ELR (cell line): ENCODE measurements around the gene GOLGA5.
A peak's percentile ranks its signal among the peaks of the same experiment; 100 is the strongest.
"Not testable (repeated sequence)": the region's sequence is repeated elsewhere in the genome, so short reads cannot be mapped to it uniquely, and the experiment has no call there.

ENCODE experiments used
- DNase-seq: peaks from one replicate; pipeline ENCODE4 v3.0.0-alpha.2; 2015; ENCODE audit warnings: low read depth

The GOLGA5 gene, protein sequence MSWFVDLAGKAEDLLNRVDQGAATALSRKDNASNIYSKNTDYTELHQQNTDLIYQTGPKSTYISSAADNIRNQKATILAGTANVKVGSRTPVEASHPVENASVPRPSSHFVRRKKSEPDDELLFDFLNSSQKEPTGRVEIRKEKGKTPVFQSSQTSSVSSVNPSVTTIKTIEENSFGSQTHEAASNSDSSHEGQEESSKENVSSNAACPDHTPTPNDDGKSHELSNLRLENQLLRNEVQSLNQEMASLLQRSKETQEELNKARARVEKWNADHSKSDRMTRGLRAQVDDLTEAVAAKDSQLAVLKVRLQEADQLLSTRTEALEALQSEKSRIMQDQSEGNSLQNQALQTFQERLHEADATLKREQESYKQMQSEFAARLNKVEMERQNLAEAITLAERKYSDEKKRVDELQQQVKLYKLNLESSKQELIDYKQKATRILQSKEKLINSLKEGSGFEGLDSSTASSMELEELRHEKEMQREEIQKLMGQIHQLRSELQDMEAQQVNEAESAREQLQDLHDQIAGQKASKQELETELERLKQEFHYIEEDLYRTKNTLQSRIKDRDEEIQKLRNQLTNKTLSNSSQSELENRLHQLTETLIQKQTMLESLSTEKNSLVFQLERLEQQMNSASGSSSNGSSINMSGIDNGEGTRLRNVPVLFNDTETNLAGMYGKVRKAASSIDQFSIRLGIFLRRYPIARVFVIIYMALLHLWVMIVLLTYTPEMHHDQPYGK

GRCh38 chr14:92793709-92794546 lies at the start of gene GOLGA5:
Gene GOLGA5 (plus strand): TSS chr14:92794305. CDS start chr14:92797438, 3,133 bp downstream.
- DNase-seq: peak; percentile 99

- peak; percentile 41 for DNase-seq
Observed at GRCh38 chr14:92747701-92748258, 46.3 kb upstream of the GOLGA5 start.

GRCh38 chr14:92748259-92749016 lies 45.7 kb upstream of the GOLGA5 start, which contains the start of gene LGMN:
Gene LGMN (minus strand): TSS chr14:92748627. CDS start chr14:92732786, 15,841 bp downstream.
- peak; percentile 95 for DNase-seq

GRCh38 chr14:92750222-92750728 lies 43.8 kb upstream of the GOLGA5 start:
- not testable (repeated sequence) for DNase-seq

GRCh38 chr14:92750994-92751400 lies 43.1 kb upstream of the GOLGA5 start:
- DNase-seq: no peak

DNA sequence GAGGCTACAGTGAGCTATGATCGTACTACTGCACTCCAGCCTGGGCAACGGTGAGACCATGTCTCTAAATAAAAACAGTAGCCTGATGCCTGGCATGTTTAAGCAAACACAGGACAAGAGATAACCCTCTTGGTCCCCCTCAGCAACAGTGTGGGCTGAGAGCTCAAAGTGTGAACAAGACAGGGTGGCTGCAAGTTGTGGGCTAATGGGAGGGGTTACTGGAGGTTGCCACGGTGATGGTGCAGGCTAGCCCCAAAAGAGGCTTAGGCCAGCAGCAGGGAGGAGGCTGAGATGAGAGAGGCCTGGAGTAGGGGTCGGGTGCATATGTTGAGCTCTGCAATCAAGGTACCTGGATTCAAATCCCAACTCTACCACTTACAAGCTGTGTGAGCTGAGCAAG lies 42.3 kb upstream of the GOLGA5 start:
- no peak for DNase-seq

GRCh38 chr14:92753250-92753649 lies 40.9 kb upstream of the GOLGA5 start:
- DNase-seq: no peak

- DNase-seq: no peak
Observed at GRCh38 chr14:92754966-92755365, 39.1 kb upstream of the GOLGA5 start.

- DNase-seq: no peak
Observed at GRCh38 chr14:92755495-92755894, 38.6 kb upstream of the GOLGA5 start.

DNA sequence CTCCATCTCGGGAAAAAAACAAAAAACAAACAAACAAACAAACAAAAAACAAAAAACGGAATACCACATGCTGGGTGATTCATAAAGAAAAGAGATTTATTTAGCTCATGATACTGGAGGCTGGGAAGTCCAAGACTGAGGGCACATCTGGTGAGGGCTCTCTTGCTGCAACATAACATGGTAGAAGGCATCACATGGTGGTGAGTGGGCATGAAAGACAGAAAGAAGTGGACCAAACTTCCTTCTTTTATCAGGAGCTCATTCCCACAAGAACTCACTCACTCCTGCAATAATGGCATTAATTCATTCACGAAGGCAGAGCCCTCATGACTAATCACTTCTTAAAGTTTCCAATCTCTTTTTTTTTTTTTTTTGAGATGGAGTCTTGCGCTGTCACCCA lies 37.7 kb upstream of the GOLGA5 start:
- no peak for DNase-seq

DNA sequence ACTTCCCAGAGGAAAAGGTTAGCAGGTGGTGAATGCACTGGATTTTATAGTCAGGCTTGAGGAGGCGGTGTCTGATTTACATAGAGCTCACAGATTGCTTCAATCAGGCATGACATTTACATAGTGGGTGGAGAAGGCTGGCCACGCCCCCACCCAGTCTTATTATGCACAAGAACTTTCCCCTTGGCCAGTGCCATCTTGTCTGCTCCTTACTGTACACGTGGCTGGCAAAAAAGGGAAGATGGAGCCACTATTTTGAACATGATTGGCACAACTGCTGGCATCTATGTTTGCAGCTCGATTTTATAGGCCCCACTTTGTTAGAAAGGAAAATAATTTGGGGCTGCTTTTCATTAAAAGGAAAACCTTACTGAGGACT lies 34.8 kb upstream of the GOLGA5 start:
- DNase-seq: peak; percentile 37

DNA sequence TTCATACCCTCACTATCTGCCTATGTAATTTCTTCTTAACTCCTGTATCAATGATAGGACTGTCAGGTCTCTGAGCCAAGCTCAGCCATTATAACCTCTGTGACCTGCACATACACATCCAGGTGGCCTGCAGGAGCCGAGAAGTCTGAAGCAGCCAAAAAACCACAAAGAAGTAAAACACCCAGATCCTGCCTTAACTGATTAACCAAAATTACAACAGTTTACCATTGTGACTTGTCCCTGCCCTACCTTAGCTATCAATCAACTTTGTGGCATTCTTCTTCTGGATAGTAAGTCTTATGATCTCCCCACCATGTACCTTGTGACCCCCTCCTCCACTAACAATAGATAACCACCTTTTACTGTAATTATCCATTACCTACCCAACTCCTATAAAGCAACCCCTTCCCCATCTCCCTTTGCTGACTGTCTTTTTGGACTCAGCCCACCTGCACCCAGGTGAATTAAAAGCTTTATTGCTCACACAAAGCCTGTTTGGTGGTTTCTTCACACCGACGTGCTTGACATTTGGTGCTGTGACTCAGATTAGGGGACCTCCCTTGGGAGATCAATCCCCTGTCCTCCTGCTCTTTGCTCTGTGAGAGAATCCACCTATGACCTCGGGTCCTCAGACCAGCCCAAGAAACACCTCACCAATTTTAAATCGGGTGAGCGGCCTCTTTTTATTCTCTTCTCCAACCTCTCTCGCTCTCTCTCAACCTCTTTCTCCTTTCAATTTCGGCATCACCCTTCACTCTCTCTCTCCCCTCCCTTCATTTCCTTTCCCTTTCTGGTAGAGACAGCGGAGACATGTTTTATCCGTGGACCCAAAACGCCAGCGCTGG lies 34.2 kb upstream of the GOLGA5 start:
- no peak for DNase-seq

- no peak for DNase-seq
Observed at GRCh38 chr14:92760524-92760805, 33.6 kb upstream of the GOLGA5 start.

GRCh38 chr14:92763666-92764631 lies 30.2 kb upstream of the GOLGA5 start:
- DNase-seq: not testable (repeated sequence)

DNA sequence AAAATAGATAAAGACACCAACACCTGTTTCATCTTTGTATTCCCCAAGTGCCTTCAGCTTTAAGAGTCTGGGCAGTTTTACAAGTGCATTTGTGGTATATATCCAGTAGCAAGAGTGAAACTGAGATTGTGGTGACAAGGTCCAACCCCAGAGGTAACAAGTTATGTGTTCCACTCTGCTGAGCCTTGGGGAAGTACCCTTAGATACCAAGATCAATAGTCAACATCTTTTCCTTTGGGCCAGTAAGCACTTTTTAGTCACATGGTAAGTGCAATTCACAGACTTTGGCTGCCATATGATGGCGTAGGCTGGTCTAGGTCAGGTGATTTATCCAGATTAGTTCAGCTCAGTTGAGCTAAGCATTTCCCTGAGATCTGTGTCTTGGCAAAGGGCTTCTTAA lies 25.9 kb upstream of the GOLGA5 start:
- DNase-seq: not testable (repeated sequence)

- no peak for DNase-seq
Observed at GRCh38 chr14:92768795-92769194, 25.3 kb upstream of the GOLGA5 start.

DNA sequence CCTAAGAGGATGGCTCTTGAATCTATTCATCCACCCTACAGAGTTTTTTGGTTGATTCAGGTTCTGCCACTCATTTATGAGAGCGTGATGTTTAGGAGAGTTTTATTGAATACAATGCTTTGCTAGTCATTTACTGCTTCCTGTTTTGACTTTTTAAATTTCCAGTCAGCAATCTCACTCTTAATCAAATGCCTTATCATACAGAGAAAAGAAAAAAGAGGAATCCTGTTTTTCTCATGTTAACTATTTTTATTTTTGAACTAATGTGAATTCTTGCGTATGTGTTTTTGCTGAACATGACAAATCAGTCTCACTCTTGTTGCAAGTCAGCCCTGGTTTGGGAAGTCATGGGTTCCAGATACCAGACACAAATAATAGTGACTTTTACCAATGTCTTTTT lies 23.6 kb upstream of the GOLGA5 start:
- no peak for DNase-seq

DNA sequence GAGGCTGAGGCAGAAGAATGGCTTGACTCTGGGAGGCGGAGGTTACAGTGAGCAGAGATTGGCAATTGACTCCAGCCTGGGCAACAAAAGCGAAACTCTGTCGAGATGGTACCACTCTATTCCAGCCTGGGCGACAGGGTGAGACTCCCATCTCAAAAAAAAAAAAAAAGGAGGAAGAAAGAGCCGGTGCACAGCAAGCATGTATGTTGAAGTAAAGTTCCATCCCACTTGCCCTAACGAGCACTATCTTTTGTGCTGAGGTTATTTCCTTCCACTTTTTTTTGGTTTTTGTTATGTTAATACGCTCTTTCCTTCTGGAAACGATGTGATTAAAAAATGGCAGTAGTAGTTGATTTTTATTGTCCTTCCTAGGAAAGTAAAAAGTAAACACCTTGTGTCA lies 19.5 kb upstream of the GOLGA5 start:
- no peak for DNase-seq

- not testable (repeated sequence) for DNase-seq
Observed at GRCh38 chr14:92775292-92775691, 18.8 kb upstream of the GOLGA5 start.
